ENCODE data around the gene FOLR2. TPM values are rescaled to one million over a fixed set of nuclear protein-coding genes. Genes with fewer than 3 reads are reported as not detected.

FOLR2 gene
- polyA plus RNA-seq, 2 donors = 1.1 to 2.8 TPM

DNA sequence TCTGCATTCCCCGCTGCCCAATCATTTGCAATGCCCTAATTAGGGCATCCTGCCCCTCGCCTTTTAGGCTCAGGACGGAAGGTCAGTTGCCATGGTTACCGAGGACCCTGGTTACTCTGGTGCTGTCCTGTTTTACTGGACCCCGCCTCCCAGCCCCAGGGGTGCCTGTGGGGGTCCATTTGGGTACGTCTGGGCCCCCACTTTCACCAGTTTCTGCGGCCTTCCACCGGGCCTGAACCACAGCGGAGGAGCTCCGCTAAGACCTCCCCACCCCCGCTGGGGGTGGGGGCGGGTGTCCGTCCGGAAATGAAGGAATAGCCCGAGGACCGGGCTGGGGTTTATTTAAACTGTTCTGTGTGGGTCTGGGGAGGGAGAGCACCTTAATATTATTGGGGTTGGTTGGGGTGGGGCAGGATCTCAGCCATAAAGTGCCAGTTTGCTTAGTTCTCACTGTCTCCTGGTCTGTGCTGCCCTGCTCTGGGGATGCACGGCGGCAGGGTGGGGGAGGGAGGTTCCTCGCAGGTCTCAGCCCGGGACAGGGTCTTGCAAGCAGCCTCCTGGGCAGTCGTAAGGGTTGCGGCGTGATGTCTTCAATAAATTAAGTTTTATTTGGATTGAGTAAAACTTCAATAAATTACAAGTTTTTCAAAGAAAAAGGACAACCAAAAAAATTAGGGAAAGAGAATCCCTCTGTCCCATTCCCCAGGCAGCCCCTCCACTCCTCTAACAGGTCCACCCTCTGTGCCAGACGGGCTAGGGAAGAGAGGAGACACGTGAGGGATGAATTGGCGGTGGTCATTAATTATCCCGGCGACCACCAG lies 22.1 kb downstream of the FOLR2 start:
- peaks cover 3 to 20% of the 10 kb centered on the region in 2 donors for H3K4me1 ChIP-seq (ENCODE audit: control insufficient read depth in 2 of 2, insufficient read depth in 2 of 2, low read length in 1 of 2)
- peak overlapping the region in 1 of 2 donors; percentile 56 for H3K27ac ChIP-seq (ENCODE audit: low read depth in 2 of 2, low read length in 1 of 2)
- peaks cover 0 to 9% of the 10 kb centered on the region in 2 donors for H3K27me3 ChIP-seq (ENCODE audit: control insufficient read depth in 1 of 2, insufficient read depth in 2 of 2, low read length in 2 of 2)
- H3K36me3 ChIP-seq (ENCODE audit: control insufficient read depth in 2 of 2, insufficient read depth in 2 of 2, low read length in 1 of 2) = peaks cover 11 to 33% of the 10 kb centered on the region in 2 donors
- WGBS, 2 donors = 73 to 74% methylated on average over 28 of the region's 28 CpGs
- H3K9me3 ChIP-seq (ENCODE audit: control insufficient read depth in 2 of 2, insufficient read depth in 1 of 2, low read depth in 1 of 2, low read length in 1 of 2) = no peaks in the 10 kb centered on the region
- H3K4me3 ChIP-seq (ENCODE audit: low read depth in 1 of 2, low read length in 2 of 2) = no peak overlapping the region

DNA sequence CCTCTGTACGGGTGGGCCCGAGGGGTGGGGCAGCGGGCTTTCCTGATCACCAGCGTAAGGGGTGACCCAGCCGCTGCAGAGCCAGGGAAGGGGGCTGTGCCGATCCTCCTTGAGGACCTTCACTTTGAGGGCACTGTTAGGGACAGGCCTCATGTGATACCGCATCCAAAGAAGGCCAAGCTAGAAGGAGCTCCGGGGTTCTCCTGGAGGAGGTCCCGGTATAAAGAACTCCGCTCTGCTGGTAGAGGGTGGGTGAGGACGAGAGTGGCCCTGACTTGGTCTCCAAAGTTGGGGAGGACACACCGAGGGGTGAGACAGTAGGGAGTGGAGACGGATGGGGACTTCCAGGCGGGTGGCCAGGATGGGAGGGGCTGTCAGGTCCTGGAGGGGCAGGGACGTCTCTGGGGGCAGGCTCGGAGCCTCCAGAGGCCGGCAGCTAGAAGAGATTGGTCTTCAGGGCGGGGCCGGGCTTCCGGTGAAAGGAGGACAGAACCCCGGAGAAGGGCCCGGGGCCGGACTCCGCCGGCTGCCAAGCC lies 22.8 kb downstream of the FOLR2 start:
- 18 to 21% methylated on average over 23 to 25 of the region's 25 CpGs for WGBS, 2 donors
- Histone ChIP-seq H3K27ac (ENCODE audit: low read depth in 2 of 2, low read length in 1 of 2) (peak overlapping the region; percentile 27 to 56), H3K4me1 (ENCODE audit: control insufficient read depth in 2 of 2, insufficient read depth in 2 of 2, low read length in 1 of 2) (peaks cover 3 to 20% of the 10 kb centered on the region in 2 donors), H3K36me3 (ENCODE audit: control insufficient read depth in 2 of 2, insufficient read depth in 2 of 2, low read length in 1 of 2) (peaks cover 8 to 26% of the 10 kb centered on the region in 2 donors), H3K27me3 (ENCODE audit: control insufficient read depth in 1 of 2, insufficient read depth in 2 of 2, low read length in 2 of 2) (peaks cover 0 to 16% of the 10 kb centered on the region in 2 donors), H3K9me3 (ENCODE audit: control insufficient read depth in 2 of 2, insufficient read depth in 1 of 2, low read depth in 1 of 2, low read length in 1 of 2) (no peaks in the 10 kb centered on the region), H3K4me3 (ENCODE audit: low read depth in 1 of 2, low read length in 2 of 2) (peak overlapping the region; percentile 0 to 1)

DNA sequence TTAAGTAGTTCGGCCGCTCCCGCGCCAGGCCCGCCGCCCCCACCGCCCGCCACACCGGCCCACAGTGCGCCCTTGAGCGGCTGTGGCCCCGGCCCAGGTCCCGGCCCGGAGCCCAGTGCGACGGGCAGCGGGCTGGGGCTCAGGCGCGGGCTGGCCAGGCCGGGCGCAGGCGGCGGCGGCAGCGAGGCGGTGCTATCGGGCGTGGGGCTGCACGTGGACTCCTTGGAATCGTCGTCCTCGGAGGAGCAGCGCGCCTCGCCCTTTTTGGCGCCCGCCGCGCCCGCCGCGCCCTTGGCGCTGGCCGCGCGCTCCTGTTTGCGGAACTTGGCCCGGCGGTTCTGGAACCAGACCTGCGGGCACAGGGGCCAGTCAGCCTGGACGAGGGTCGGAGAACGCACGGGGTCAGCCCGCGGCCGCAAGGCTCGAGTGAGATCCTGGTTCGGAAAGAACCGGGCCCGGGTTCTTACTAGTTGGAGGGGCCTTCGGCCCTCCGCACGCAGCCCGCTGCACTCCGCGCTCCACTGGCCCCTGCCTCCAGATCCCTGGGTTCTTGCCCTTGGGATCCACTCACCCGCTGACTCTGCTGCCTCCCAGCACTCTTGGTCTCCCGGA lies 23.4 kb downstream of the FOLR2 start:
- Histone ChIP-seq H3K36me3 (ENCODE audit: control insufficient read depth in 2 of 2, insufficient read depth in 2 of 2, low read length in 1 of 2) (peaks cover 6 to 21% of the 10 kb centered on the region in 2 donors), H3K9me3 (ENCODE audit: control insufficient read depth in 2 of 2, insufficient read depth in 1 of 2, low read depth in 1 of 2, low read length in 1 of 2) (no peaks in the 10 kb centered on the region), H3K4me3 (ENCODE audit: low read depth in 1 of 2, low read length in 2 of 2) (peak overlapping the region; percentile 0 to 1), H3K27me3 (ENCODE audit: control insufficient read depth in 1 of 2, insufficient read depth in 2 of 2, low read length in 2 of 2) (peaks cover 0 to 17% of the 10 kb centered on the region in 2 donors), H3K27ac (ENCODE audit: low read depth in 2 of 2, low read length in 1 of 2) (peak overlapping the region in 1 of 2 donors; percentile 22), H3K4me1 (ENCODE audit: control insufficient read depth in 2 of 2, insufficient read depth in 2 of 2, low read length in 1 of 2) (peaks cover 3 to 20% of the 10 kb centered on the region in 2 donors)
- WGBS, 2 donors = 2% methylated on average over 22 to 69 of the region's 69 CpGs

DNA sequence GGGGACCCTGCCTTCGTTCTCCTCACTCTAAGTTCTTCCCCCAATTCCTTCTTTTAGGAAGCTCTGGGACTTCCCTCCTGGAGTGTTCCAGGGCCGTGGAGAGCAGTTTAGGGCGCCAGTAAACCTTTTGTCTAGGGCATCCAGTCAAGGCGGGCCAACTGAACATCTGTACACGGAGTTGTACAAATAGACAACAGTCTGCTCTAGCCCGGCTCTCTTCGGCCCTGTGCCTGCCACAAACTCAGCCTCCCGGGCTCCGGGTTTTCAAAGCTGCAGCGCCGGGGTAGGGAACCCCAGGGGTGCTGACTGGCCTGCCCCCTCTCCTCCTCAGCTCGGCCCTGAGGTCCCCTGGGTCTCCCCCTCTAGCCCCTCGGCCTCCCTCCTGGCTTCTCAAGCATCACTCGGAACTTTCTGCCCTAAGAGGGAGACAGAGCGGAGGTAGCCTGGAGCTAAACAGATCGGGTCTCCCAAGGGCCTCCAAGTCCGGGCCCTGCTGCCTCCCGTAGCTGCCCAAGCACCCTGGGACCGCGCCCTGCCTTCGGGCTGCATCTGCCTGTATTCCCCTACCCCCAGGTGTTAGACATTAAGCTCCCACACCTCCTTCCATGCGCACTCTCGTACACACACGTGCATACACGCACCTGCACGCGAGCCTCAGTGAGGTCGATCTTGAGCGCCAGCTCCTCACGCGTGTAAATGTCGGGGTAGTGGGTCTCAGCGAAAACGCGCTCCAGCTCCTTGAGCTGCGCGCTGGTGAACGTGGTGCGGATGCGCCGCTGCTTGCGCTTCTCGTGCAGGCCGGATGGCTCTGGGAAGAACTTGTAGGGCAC lies 24.1 kb downstream of the FOLR2 start:
- Histone ChIP-seq H3K4me3 (ENCODE audit: low read depth in 1 of 2, low read length in 2 of 2) (no peak overlapping the region), H3K4me1 (ENCODE audit: control insufficient read depth in 2 of 2, insufficient read depth in 2 of 2, low read length in 1 of 2) (peaks cover 3 to 20% of the 10 kb centered on the region in 2 donors), H3K9me3 (ENCODE audit: control insufficient read depth in 2 of 2, insufficient read depth in 1 of 2, low read depth in 1 of 2, low read length in 1 of 2) (no peaks in the 10 kb centered on the region), H3K27ac (ENCODE audit: low read depth in 2 of 2, low read length in 1 of 2) (no peak overlapping the region), H3K36me3 (ENCODE audit: control insufficient read depth in 2 of 2, insufficient read depth in 2 of 2, low read length in 1 of 2) (peaks cover 0 to 15% of the 10 kb centered on the region in 2 donors), H3K27me3 (ENCODE audit: control insufficient read depth in 1 of 2, insufficient read depth in 2 of 2, low read length in 2 of 2) (peaks cover 0 to 17% of the 10 kb centered on the region in 2 donors)
- 32 to 44% methylated on average over 44 of the region's 44 CpGs for WGBS, 2 donors

DNA sequence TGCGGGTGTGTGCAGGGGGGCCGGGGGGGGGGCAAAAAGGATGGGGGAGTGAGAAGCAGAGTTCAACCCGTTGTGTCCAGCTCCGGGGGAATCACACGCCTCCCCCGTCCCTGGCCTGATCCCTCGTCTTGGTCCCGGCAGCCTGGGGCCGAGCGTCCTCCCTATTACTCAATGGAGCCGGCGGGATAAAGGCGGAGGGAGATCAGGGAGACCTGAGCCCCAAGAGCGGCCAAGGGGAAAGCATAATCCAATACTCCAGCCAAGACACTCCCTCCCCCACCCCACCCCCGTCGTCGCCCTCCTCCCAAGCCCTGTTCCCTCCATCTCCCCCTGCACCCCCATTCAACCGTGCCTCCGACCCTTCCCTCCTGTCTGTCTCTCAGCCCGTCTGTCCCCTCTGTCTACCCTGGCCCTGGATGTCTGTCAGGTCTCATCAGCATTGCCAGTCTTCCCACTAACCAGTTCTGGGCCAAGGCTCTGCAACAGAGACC lies 24.7 kb downstream of the FOLR2 start:
- Histone ChIP-seq H3K9me3 (ENCODE audit: control insufficient read depth in 2 of 2, insufficient read depth in 1 of 2, low read depth in 1 of 2, low read length in 1 of 2) (no peaks in the 10 kb centered on the region), H3K36me3 (ENCODE audit: control insufficient read depth in 2 of 2, insufficient read depth in 2 of 2, low read length in 1 of 2) (peaks cover 0 to 12% of the 10 kb centered on the region in 2 donors), H3K27me3 (ENCODE audit: control insufficient read depth in 1 of 2, insufficient read depth in 2 of 2, low read length in 2 of 2) (peaks cover 0 to 17% of the 10 kb centered on the region in 2 donors), H3K27ac (ENCODE audit: low read depth in 2 of 2, low read length in 1 of 2) (no peak overlapping the region), H3K4me1 (ENCODE audit: control insufficient read depth in 2 of 2, insufficient read depth in 2 of 2, low read length in 1 of 2) (peaks cover 3 to 20% of the 10 kb centered on the region in 2 donors), H3K4me3 (ENCODE audit: low read depth in 1 of 2, low read length in 2 of 2) (no peak overlapping the region)
- WGBS, 2 donors = 45 to 60% methylated on average over 18 to 20 of the region's 20 CpGs

DNA sequence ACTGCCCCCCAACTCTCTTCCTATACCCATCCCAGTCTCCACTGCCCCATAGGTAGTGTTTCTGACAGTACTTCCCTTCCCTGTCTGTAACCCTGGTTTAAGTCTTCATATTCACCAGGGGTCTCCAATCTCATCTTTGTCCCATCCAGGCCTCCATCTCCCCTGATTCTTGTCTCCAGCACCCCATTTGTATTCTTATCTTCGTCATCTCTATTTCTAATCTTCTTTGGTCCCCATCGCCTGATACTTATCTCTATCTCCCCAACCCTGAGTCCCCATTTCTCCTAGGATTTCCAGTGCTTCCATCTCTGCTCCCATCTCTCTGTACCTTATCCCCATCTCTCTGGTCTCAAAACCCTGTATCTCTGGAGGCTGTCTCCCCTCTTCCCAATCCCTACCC lies 25.5 kb downstream of the FOLR2 start:
- Histone ChIP-seq H3K36me3 (ENCODE audit: control insufficient read depth in 2 of 2, insufficient read depth in 2 of 2, low read length in 1 of 2) (peaks cover 0 to 6% of the 10 kb centered on the region in 2 donors), H3K4me1 (ENCODE audit: control insufficient read depth in 2 of 2, insufficient read depth in 2 of 2, low read length in 1 of 2) (peaks cover 3 to 20% of the 10 kb centered on the region in 2 donors), H3K9me3 (ENCODE audit: control insufficient read depth in 2 of 2, insufficient read depth in 1 of 2, low read depth in 1 of 2, low read length in 1 of 2) (no peaks in the 10 kb centered on the region), H3K27ac (ENCODE audit: low read depth in 2 of 2, low read length in 1 of 2) (no peak overlapping the region), H3K4me3 (ENCODE audit: low read depth in 1 of 2, low read length in 2 of 2) (no peak overlapping the region), H3K27me3 (ENCODE audit: control insufficient read depth in 1 of 2, insufficient read depth in 2 of 2, low read length in 2 of 2) (peaks cover 0 to 17% of the 10 kb centered on the region in 2 donors)
- WGBS, 2 donors = 98% methylated on average over 2 of the region's 2 CpGs

DNA sequence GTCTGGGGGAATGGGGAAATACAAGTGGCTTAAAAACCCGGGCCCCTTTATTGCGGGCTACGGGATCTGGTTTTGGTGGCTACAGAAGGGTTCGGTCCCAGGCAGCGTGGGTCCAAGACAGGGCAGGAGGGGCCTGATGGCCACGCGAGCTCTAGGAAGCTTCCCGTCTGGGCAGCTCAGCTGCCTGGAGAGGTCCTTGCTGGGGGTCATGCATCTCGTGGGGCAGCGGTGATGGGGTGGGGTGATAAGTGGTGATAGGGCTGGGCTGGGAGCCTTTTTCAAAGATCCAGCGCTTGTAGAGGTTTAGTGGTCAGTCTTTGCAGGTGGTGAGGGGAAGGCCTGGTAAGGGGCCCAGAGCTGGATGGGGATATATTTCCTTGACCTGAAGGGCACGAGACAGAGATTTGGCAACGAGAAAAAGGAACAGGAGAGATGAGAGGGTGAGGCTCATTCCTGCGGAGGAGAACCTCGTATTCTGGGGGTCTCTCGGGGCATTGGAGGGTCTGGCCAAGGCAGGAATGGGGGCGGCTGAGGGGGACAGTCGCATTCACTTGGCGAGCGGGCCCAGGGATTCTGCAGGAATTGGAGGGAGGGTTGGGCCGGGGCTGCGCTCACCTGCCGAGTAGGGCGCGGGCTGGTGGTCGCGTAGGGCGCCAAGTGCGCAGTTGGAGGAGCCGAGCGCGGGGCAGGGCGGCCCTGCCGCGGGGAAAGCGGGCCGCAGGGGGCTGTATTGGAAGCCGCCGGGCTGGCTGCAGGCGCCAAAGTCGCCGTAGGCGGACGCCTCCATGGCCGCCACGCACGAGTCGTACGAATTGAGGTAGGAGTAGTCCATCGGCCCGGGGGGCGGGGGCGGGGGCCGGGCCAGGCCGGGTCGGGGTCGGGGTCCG lies 26.8 kb downstream of the FOLR2 start:
- H3K4me3 ChIP-seq (ENCODE audit: low read depth in 1 of 2, low read length in 2 of 2) = peak overlapping the region in 1 of 2 donors; percentile 5
- H3K9me3 ChIP-seq (ENCODE audit: control insufficient read depth in 2 of 2, insufficient read depth in 1 of 2, low read depth in 1 of 2, low read length in 1 of 2) = no peaks in the 10 kb centered on the region
- peaks cover 3 to 12% of the 10 kb centered on the region in 2 donors for H3K4me1 ChIP-seq (ENCODE audit: control insufficient read depth in 2 of 2, insufficient read depth in 2 of 2, low read length in 1 of 2)
- H3K27me3 ChIP-seq (ENCODE audit: control insufficient read depth in 1 of 2, insufficient read depth in 2 of 2, low read length in 2 of 2) = peaks cover 0 to 17% of the 10 kb centered on the region in 2 donors
- H3K36me3 ChIP-seq (ENCODE audit: control insufficient read depth in 2 of 2, insufficient read depth in 2 of 2, low read length in 1 of 2) = no peaks in the 10 kb centered on the region
- no peak overlapping the region for H3K27ac ChIP-seq (ENCODE audit: low read depth in 2 of 2, low read length in 1 of 2)
- 30 to 46% methylated on average over 32 to 58 of the region's 58 CpGs for WGBS, 2 donors

DNA sequence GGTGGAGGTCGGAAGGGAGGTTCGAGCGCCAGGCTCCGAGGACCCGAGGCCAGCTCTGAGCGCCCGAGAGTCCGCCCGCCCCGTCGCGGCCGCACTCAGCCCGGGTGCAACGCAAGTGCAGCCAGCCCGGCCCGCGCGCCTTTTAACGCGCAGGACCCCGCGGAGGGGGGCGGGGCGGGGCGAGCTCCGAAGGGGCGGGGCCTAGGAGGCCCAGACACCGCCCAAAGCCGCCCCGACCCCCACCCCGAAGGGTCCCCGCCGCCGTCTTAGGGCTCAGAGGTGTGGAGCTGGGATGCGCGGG lies 27.4 kb downstream of the FOLR2 start, which contains the start of gene PHOX2A:
Gene PHOX2A (minus strand): TSS at position 117 of the 301 bp plus-strand sequence. CDS start 172 bp downstream, outside the sequence.
- peak within 1 kb of the TSS in 1 of 2 donors; percentile 5 for H3K4me3 ChIP-seq (ENCODE audit: low read depth in 1 of 2, low read length in 2 of 2)
- H3K27ac ChIP-seq (ENCODE audit: low read depth in 2 of 2, low read length in 1 of 2) = no peak within 1 kb of the TSS
- 3 to 6% methylated on average over 30 to 37 of the region's 37 CpGs for WGBS, 2 donors
- no peaks in the 10 kb centered on the region for H3K36me3 ChIP-seq (ENCODE audit: control insufficient read depth in 2 of 2, insufficient read depth in 2 of 2, low read length in 1 of 2)
- H3K9me3 ChIP-seq (ENCODE audit: control insufficient read depth in 2 of 2, insufficient read depth in 1 of 2, low read depth in 1 of 2, low read length in 1 of 2) = no peaks in the 10 kb centered on the region
- H3K27me3 ChIP-seq (ENCODE audit: control insufficient read depth in 1 of 2, insufficient read depth in 2 of 2, low read length in 2 of 2) = peaks cover 0 to 17% of the 10 kb centered on the region in 2 donors
- H3K4me1 ChIP-seq (ENCODE audit: control insufficient read depth in 2 of 2, insufficient read depth in 2 of 2, low read length in 1 of 2) = peaks cover 3 to 12% of the 10 kb centered on the region in 2 donors

Data from esophagus (tissue), 2 donors.